Suprapubic skin (tissue), 4 donors: ENCODE measurements around the gene GULP1.

Experiments
- CTCF ChIP-seq, 2 donors: fragments of 200-600 bp in 1 of 2; fragments of 450-650 bp in 1 of 2; sonication (generic) in 1 of 2; IDR thresholded peaks; one replicate each; pipeline ENCODE4 v1.5.1; 2016 to 2019; ENCODE audit warnings: antibody characterized with exemption in 2 of 2, mild to moderate bottlenecking in 1 of 2, moderate library complexity in 1 of 2
- EP300 ChIP-seq: sonication (generic); formaldehyde crosslinking; IDR thresholded peaks from one replicate; pipeline ENCODE4 v1.6.1; 2017; ENCODE audit warnings: antibody characterized with exemption
- POLR2A ChIP-seq, 2 donors: fragments of 450-650 bp; IDR thresholded peaks; one replicate each; pipeline ENCODE4 v1.6.1; 2017; ENCODE audit warnings: antibody characterized with exemption in 2 of 2, mild to moderate bottlenecking in 2 of 2, moderate library complexity in 2 of 2
- POLR2AphosphoS5 ChIP-seq, 3 donors: sonication (generic); formaldehyde crosslinking; IDR thresholded peaks; one replicate each; pipeline ENCODE4 v1.6.1; 2017; ENCODE audit warnings: antibody characterized with exemption in 3 of 3

GRCh38 chr2:188349019-188349418 lies 57.3 kb downstream of the GULP1 start:
- no peak for TF ChIP-seq POLR2A (IDR thresholded peaks at IDR 0.05)
- no peak for TF ChIP-seq CTCF (IDR thresholded peaks at IDR 0.05)
- TF ChIP-seq POLR2AphosphoS5 (IDR thresholded peaks at IDR 0.05): no peak
- no peak for TF ChIP-seq EP300
